ENCODE measurements around the gene ZNF488.

Gene ZNF488

DNA sequence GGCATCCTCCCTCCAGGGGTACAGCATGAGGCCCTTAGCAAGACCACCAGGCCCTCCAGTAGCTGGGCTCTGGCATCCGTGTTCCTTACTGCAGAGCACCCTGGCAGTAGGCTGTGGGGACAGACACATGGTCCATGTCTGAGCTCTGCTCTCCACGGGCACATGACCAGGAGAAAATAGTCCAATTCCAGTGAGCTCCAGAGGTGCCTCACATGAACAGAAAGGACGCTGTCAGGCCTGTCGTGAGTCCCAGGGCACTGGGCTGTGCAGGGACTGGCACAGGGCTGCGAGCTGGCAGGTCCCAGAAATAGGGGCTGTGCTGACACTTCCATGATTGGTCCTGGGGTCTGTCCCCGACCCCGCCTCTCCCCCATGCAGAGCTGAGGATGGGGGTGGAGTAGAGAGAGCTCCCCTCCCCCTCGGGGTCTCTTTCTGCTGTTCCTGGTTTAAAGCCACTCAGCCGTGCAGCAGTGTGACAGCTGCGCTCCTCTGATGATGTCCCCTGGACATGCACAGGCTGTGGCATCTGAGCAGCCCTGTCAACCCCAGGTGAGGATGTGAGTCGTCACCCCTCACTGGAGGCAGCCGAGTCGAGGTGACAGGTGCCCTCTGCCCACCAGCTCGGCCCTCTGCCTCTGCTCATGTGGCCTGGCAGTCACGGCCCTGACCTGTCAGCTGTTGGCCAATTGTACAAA is 25.2 kb upstream of the ZNF488 start:
- peak; percentile 53 for DNase-seq

DNA sequence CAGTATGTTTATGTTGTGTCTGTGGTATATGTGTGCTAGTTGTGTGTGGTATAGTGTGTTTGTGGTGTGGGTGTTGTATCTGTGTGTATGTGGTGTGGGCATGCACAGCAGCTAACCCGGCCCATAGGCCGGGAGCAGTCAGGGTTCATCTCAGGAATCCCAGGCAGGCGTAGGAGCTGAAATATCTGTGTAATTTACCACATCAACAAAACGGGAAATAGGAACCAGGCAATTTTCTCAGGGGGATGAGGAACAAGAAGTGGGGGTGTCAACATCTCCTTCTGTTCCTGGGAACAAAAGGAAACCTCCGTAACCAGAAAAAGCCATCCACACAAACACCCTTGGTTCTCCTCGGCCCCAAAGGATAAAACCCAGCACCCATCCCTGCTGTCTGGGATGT is 24.5 kb upstream of the ZNF488 start:
- DNase-seq = no peak

- no peak for DNase-seq
Measured at GRCh38 chr10:47406870-47407691, 23.0 kb upstream of the ZNF488 start.

DNA sequence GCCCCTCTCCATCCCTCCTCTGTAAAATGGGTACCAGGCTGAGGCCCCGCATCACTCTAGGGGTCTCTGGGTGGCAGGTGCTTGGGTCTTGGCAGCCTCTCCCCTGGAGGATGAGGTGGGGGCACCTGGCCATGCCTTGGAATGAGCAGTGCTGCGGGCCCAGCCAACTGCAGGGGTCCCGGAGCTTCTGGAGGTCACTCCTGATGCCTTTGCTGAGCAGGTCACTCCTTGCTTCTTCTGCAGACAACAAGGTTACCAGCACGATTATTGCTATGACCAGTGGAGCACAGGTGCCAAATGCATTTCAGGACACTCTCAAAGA is 22.4 kb upstream of the ZNF488 start:
- no peak for DNase-seq

- DNase-seq = no peak
Measured at GRCh38 chr10:47405857-47406547, 21.9 kb upstream of the ZNF488 start.

DNA sequence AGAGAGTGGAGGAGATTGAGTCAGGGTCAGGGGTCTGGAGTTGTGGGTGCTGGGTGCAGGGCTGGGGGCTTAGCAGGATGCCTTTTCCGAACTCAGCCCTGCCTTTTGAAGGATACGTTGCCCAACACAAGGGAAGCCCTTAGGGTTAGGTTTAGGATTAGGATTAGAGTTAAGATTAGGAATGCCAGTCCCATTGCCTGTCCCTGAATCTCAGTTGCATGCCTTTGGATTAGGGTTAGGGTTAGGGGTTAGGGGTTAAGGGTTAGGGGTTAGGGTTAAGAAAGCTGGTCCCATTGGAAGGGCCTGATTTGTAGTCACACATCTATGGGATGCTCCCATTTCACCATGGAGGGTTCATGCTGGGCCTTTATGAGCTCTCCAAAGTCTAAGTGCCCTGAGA is 20.8 kb upstream of the ZNF488 start:
- DNase-seq = no peak

- peak; percentile 54 for DNase-seq
Measured at GRCh38 chr10:47404446-47404845, 20.4 kb upstream of the ZNF488 start.

DNA sequence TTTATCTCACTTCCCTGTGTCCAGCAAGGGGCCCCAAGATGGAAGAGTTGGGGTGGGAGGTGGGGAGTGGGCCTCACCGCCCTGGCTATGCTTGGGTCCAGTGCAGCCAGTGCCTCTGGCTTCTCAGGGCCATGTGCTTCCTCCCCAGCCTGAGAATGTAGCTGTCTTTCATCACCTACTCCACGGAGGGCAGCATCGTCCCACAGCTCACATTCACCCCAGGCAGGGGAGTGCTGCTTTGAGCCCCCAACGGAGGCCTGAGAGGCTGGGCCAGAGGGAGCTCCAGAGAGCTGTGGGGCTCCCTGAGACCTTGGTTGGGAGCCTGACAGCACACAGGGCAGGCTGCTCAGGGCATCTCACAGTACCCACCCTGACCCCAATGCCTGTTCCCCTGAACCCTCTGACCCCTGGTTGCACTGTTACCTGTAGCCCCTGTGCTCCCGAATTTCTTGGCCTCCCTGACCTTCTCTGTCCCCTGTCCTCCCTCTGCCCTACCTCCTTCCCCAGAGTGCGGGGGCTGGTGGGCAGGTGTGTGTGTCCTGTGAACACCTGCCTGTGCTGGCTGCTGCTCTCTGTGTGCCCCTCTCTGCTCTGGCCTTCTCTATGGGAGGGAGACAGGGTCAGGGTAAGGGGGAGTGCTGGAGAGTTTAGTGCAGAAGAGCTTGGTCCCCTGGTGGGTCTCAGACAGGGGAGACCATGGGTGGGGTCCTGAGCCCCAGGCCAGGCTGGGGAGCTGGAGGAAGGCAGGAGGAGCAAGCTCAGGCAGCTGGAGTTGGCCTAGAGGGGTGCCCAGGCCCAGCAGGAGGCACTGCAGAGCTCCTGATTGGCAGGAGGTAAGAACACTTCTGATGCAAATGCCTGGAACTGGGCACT is 19.6 kb upstream of the ZNF488 start:
- DNase-seq = peak; percentile 57

DNA sequence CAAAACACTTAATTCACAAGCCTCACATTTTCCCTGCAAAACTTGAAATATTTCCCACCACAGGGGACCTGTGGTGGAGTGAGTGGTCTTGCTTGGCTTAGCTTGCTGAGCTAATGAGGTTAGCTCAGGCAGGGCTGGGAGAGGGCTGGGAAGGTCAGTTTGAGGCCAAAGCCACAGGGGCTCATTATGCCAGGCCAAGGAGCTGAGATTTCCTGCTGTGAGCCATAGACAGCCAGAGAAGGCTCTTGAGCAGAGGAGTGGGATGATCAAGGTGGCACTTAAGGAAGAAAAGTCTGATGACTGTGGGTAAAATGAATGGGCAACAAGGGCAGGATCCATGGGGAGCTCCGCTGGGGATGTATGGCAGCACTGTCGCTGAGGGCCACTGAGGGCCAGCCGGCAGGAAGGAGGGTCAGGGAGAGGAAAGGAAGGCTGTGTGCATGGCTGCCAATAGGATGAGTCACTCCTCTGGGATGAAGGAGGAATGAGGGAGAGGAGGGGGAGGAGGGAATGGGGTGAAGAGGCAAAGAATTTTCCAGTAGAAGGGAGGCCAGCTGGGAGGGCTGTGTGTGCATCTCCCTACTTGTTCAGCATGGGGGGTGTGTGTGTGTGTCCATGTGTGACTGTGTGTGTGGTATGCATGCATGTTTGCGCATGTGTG is 18.7 kb upstream of the ZNF488 start:
- DNase-seq = peak; percentile 48

GRCh38 chr10:47401874-47402640 is 18.0 kb upstream of the ZNF488 start:
- DNase-seq = peak; percentile 56

DNA sequence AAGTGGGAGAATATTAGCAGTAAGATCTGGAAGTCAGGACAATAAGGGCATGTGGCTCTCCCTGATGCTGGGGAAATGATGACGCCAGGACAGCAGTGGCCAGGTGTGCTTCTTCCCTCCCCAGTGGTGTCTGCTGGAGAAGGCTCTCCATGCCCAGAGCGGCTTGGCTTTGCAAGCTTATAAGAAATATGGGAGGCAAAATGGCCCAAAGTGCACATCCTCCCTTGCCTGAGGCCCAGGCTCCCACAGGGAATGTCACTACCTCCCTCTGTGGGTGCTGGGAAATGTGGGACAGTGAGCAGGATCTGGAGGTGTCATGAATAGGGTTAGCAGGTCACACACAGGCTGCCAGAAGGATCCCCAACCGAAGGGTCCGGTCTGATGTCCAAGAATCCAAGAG is 17.1 kb upstream of the ZNF488 start:
- DNase-seq = no peak

GRCh38 chr10:47400786-47401185 is 16.7 kb upstream of the ZNF488 start:
- peak; percentile 27 for DNase-seq

- DNase-seq = peak; percentile 30
Measured at GRCh38 chr10:47400251-47400650, 16.2 kb upstream of the ZNF488 start.

DNA sequence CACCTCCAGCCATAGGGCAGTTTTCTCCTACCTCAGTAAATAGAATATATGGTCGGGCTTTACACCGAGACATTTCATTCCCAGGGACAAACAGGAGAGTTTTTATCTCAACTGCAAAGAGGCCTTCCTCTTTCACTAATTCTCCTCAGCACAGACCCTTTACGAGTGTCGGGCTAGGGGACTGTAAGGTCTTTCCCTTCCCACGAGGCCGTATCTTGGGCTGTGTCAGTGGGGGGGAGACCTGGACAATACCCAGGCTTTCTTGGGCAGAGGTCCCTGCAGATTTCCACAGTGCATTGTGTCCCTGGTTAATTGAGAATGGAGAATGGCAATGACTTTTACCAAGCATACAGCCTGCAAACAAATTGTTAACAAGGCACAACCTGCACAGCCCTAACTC is 13.2 kb upstream of the ZNF488 start:
- no peak for DNase-seq

DNA sequence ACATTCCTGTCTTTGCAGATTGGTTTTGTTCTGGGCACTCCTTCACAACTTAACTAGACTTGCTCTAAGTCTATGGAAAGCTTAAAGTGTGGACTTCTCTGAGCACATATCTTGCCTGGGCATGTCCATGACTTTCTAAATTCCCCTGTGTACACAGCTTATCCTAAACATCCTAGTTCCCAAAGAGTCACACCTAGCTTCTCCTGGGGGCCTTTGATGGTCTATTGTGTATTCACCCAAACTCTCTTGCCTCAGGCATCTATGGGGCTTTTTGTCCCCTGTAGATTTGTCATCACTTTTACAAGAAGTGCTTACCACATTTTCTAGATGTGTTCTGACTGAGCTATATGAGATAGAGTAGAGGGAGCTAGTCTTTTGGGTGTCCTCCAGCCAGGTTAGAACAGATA is 12.2 kb upstream of the ZNF488 start:
- DNase-seq = no peak

DNA sequence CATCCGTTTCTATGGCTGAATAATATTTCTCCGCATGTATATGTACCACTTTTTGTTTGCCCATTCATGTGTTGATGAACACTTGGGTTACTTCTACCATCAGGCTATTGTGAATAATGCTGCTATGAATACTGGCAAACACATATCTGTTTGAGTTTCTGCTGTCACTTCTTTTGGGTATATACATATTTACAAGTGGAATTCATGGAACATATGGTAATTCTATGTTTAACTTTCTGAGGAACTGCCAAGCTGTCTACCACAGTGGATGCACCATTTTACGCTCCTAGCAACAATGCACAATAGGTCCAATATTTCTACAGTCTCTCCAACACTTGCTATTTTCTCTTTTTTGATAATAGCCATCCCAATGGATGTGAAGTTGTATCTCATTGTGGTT is 5.5 kb upstream of the ZNF488 start:
- no peak for DNase-seq

DNA sequence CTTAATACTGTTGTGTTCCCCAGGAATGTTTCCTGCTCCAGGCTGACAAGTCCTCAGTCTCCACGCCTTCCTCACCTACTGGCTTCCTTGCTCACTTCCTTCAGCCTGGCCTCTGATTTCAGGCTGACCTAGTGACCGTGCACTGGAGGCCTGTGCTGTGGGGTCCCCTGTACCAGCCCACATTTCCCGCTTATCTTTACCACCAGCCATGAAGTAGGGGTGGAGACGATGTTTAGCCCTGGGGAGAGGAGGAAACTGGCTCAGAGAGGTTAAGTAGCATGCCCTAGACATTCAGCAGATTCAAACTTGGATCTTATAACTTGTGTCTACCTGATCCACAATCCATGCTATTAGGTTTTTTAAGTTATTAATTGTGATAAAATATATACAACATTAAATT is 4.8 kb upstream of the ZNF488 start:
- peak; percentile 37 for DNase-seq

- peak; percentile 45 for DNase-seq
Measured at GRCh38 chr10:47386104-47386503, 2.0 kb upstream of the ZNF488 start.

DNA sequence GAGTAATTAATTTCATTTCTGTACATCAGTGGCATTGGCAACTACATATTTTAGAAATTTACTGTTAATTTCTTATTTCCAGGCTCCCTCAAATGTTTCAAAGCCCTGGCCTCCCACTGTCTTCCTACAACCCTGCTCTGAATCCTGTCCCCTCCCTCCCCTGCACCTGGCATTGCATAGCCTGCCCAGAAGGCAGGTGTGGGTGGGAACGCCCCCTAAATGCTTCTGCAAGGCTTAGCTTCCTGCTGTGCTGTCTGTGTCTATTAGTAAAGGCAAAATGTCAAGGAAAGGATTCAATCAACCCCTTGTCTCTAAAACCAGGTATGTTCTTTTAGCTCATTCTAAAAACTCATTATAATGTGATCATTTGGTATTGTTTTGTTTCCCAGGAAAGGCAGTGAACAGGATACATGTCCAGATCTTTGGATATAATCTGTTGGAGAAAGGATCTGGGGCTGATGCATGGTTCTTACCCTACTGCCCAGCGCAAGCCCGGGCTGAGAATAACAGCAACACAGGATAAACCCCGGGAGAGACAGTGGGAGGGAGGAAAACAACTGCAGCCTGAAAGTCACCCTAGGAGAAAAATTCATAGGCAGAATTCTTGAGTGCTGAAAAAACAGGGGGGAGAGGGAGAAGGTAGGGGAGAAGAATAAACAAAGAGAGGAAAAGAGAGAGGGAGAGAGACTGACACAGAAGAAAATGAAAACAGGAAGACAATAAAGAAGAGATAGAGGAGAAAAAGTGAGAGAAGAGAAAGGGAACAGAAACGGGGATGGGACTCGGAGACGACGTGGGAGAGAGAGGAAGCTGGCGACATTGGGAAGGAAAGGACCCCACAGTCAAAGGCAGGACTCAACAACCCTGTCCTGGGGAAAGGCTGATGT is 589 bp downstream of the ZNF488 start:
- peak; percentile 22 for DNase-seq
